Measurements from ENCODE around the gene TCF12.
A peak's percentile ranks its signal among the peaks of the same experiment; 100 is the strongest.

TCF12 gene

DNA sequence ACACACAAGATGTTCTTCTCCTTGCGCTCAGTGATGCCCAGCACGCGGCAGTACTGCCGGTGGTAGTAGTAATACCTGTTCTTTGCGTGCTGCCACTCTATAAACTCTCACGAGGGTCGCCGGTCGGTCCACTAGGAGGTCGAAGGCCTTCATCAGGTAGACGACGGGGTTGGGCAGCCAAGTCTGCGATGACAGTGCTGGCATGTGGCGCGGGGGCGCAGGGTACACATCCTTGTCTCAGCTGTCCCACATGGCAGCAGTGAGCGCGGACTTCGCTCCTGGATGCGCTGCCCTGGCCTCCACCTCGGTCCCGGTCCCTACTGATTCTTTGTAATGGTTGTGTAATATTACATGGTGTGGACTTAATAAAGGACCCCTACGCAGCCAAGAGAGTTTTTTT, 407.8 kb downstream of the TCF12 start:
- Histone ChIP-seq H3K79me2 (no peaks in the 10 kb centered on the region), H3K27ac (no peak overlapping the region), H3K4me3 (ENCODE audit: low read depth, low read length) (no peak overlapping the region), H3K9ac (no peak overlapping the region), H3K4me1 (no peaks in the 10 kb centered on the region), H3K36me3 (ENCODE audit: control insufficient read depth, insufficient read depth, low read length) (no peaks in the 10 kb centered on the region), H3K4me2 (ENCODE audit: low read length) (no peak overlapping the region), H3K27me3 (ENCODE audit: control insufficient read depth, insufficient read depth, low read length) (no peaks in the 10 kb centered on the region), H3K9me3 (ENCODE audit: control insufficient read depth, low read length) (no peaks in the 10 kb centered on the region), H2AFZ (no peak overlapping the region)
- TF ChIP-seq, protein P1, sequence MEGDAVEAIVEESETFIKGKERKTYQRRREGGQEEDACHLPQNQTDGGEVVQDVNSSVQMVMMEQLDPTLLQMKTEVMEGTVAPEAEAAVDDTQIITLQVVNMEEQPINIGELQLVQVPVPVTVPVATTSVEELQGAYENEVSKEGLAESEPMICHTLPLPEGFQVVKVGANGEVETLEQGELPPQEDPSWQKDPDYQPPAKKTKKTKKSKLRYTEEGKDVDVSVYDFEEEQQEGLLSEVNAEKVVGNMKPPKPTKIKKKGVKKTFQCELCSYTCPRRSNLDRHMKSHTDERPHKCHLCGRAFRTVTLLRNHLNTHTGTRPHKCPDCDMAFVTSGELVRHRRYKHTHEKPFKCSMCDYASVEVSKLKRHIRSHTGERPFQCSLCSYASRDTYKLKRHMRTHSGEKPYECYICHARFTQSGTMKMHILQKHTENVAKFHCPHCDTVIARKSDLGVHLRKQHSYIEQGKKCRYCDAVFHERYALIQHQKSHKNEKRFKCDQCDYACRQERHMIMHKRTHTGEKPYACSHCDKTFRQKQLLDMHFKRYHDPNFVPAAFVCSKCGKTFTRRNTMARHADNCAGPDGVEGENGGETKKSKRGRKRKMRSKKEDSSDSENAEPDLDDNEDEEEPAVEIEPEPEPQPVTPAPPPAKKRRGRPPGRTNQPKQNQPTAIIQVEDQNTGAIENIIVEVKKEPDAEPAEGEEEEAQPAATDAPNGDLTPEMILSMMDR (IDR thresholded peaks at IDR 0.05): no peak

DNA sequence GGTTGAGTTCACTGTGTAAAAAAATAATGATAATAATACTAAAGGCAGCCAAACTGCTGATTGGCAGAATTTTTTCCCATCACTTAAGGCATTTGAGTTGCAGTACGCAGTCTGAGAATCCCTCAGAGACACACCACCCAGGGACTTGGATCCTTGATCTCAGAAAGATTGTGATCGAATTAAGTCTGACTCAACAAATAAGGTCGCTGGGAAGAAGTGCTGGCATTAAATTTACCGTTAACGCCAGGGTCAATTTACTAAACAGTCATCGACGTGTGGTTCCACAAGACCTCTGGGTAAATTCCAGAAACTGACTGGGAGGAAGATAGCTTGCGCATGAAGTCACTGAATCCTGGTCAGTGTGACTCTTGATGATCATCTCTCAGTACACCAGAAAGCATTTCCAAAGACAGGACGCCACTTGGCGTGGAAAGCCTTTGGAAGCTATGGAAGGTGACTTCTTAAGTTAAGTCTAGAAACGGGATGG, 409.6 kb downstream of the TCF12 start:
- H3K27ac ChIP-seq: no peak overlapping the region
- no peaks in the 10 kb centered on the region for H3K36me3 ChIP-seq (ENCODE audit: control insufficient read depth, insufficient read depth, low read length)
- no peak overlapping the region for H3K9ac ChIP-seq
- H2AFZ ChIP-seq: peak overlapping the region; percentile 41
- no peaks in the 10 kb centered on the region for H3K79me2 ChIP-seq
- TF ChIP-seq, protein P1 (IDR thresholded peaks at IDR 0.05): no peak
- H3K4me3 ChIP-seq (ENCODE audit: low read depth, low read length): no peak overlapping the region
- H3K9me3 ChIP-seq (ENCODE audit: control insufficient read depth, low read length): no peaks in the 10 kb centered on the region
- H3K4me1 ChIP-seq: no peaks in the 10 kb centered on the region
- no peaks in the 10 kb centered on the region for H3K27me3 ChIP-seq (ENCODE audit: control insufficient read depth, insufficient read depth, low read length)
- H3K4me2 ChIP-seq (ENCODE audit: low read length): no peak overlapping the region

DNA sequence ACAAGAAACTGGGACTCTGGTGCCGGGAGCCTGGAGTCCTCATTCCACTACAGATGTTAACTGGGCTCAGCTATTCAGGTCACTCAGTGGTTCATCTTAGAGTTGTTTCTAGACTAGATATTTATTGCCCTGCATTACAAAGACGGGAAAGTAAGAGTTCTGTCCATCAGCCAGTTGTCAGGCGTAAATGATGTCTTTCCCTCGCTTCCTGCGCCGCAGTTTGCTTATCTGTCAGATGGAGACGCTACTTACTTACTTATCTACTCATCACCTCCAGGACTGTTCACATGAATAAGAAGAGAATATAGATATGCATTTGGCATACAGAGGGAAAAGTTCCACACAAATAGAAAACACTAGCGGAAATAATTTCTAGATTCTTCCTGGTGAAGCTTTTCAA, 410.0 kb downstream of the TCF12 start:
- H3K9ac ChIP-seq: no peak overlapping the region
- no peak overlapping the region for H3K4me3 ChIP-seq (ENCODE audit: low read depth, low read length)
- no peaks in the 10 kb centered on the region for H3K79me2 ChIP-seq
- no peaks in the 10 kb centered on the region for H3K27me3 ChIP-seq (ENCODE audit: control insufficient read depth, insufficient read depth, low read length)
- no peak overlapping the region for H3K4me2 ChIP-seq (ENCODE audit: low read length)
- H2AFZ ChIP-seq: peak overlapping the region; percentile 41
- H3K27ac ChIP-seq: no peak overlapping the region
- TF ChIP-seq, protein P1 (IDR thresholded peaks at IDR 0.05): no peak
- H3K36me3 ChIP-seq (ENCODE audit: control insufficient read depth, insufficient read depth, low read length): no peaks in the 10 kb centered on the region
- no peaks in the 10 kb centered on the region for H3K4me1 ChIP-seq
- H3K9me3 ChIP-seq (ENCODE audit: control insufficient read depth, low read length): no peaks in the 10 kb centered on the region

DNA sequence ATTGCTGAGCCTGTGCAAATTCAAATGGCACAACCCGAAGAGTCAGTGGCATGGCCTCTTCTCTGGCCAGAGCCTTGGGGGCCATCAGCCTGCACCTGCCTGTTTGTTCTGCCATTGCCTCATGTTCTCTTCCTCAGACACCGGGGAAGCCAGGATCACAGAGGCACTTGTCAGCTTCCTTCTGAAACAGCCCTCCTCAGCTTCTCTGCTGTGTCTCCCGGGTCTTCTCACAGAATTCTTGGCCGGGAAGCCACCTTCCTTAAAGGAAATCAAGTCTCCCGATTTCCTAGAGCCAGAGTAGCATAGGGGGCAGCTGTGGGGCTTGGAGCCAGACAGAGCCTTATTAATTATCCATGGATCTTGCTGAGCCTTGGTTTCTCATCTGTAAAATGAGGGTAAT, 410.5 kb downstream of the TCF12 start:
- Histone ChIP-seq H3K4me1 (no peaks in the 10 kb centered on the region), H3K27ac (no peak overlapping the region), H2AFZ (no peak overlapping the region), H3K27me3 (ENCODE audit: control insufficient read depth, insufficient read depth, low read length) (no peaks in the 10 kb centered on the region), H3K9me3 (ENCODE audit: control insufficient read depth, low read length) (no peaks in the 10 kb centered on the region), H3K36me3 (ENCODE audit: control insufficient read depth, insufficient read depth, low read length) (no peaks in the 10 kb centered on the region), H3K4me3 (ENCODE audit: low read depth, low read length) (no peak overlapping the region), H3K9ac (no peak overlapping the region), H3K79me2 (no peaks in the 10 kb centered on the region), H3K4me2 (ENCODE audit: low read length) (no peak overlapping the region)
- TF ChIP-seq, protein P1 (IDR thresholded peaks at IDR 0.05): no peak

DNA sequence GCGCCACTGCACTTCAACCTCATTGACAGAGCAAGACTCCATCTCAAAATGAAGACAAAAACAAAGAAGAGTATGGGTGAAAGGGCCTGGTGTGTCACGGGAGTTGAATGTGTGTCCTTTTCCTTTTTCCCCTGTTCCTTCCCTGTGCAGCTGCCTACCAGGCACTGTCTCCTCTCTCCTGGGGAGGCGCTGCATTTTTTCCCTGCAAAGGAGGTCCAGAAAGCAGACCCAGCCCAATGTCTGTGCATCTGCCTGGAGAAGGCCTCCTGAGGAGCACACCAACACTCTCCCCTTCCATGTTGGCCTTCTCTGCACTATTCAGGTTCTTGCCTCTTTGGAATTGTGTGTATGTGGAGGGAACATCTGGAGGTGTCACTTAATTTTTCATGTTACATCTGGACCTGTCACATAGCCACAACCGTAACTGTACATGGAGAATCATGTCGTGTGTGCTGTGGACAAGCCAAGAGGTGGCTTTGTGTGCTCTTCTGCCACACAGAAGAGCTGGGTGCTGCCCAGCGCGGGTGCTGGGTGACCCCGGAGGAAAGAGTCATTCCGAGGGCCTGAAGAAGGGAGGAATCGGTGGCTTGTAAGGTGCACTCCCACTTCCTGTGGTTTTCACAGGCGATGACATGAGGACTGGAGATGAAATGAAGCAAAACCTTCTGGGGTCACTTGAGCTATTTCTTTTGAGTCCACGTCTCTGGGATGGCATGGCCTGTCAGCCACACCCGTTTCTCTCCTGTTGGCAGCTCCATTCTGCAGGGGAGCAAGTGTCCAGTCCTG, 411.3 kb downstream of the TCF12 start:
- no peaks in the 10 kb centered on the region for H3K9me3 ChIP-seq (ENCODE audit: control insufficient read depth, low read length)
- no peaks in the 10 kb centered on the region for H3K36me3 ChIP-seq (ENCODE audit: control insufficient read depth, insufficient read depth, low read length)
- H3K79me2 ChIP-seq: no peaks in the 10 kb centered on the region
- no peak overlapping the region for H3K4me2 ChIP-seq (ENCODE audit: low read length)
- no peak overlapping the region for H3K4me3 ChIP-seq (ENCODE audit: low read depth, low read length)
- H3K27me3 ChIP-seq (ENCODE audit: control insufficient read depth, insufficient read depth, low read length): no peaks in the 10 kb centered on the region
- H2AFZ ChIP-seq: no peak overlapping the region
- no peak overlapping the region for H3K27ac ChIP-seq
- TF ChIP-seq, protein P1 (IDR thresholded peaks at IDR 0.05): no peak
- no peaks in the 10 kb centered on the region for H3K4me1 ChIP-seq
- no peak overlapping the region for H3K9ac ChIP-seq
